ENCODE measurements around the gene PRDM4.

DNA sequence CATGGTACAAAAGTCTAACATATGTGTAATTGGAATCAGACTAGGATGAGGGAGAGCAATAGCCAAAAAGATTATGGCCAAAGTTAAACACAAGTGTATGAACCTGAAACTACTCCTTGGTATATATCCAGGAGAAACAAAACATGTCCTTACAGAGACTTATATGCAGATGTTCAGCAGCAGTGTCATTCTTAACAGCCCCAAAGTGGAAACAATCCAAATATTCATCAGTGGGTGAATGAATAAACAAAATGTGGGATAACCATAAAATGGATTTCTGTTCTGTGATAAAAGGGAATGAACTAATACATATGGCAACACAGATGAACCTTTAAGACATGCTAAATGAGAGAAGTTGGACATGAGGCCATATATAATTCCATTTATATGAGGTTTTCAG is 45.2 kb downstream of the PRDM4 start:
- TF ChIP-seq, protein P1, sequence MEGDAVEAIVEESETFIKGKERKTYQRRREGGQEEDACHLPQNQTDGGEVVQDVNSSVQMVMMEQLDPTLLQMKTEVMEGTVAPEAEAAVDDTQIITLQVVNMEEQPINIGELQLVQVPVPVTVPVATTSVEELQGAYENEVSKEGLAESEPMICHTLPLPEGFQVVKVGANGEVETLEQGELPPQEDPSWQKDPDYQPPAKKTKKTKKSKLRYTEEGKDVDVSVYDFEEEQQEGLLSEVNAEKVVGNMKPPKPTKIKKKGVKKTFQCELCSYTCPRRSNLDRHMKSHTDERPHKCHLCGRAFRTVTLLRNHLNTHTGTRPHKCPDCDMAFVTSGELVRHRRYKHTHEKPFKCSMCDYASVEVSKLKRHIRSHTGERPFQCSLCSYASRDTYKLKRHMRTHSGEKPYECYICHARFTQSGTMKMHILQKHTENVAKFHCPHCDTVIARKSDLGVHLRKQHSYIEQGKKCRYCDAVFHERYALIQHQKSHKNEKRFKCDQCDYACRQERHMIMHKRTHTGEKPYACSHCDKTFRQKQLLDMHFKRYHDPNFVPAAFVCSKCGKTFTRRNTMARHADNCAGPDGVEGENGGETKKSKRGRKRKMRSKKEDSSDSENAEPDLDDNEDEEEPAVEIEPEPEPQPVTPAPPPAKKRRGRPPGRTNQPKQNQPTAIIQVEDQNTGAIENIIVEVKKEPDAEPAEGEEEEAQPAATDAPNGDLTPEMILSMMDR (IDR thresholded peaks at IDR 0.05) = no peak
- no peak for TF ChIP-seq POLR2A (IDR thresholded peaks at IDR 0.05)
